ENCODE results near the gene MRPS9.

Gene MRPS9

GRCh38 chr2:105037572-105038382 is at the start of gene MRPS9:
Gene MRPS9, plus strand, starts transcription at chr2:105038069. Its CDS starts 24 bp downstream, at chr2:105038093.
- DNase-seq, result peak; percentile 97

- peak; percentile 68 for DNase-seq
These were observed 32.5 kb upstream of the MRPS9 start for GRCh38 chr2:105005181-105005951.

- DNase-seq, result no peak
These were observed 30.5 kb upstream of the MRPS9 start for GRCh38 chr2:105007367-105007766.

GRCh38 chr2:105032476-105032875 is 5.4 kb upstream of the MRPS9 start:
- DNase-seq, result no peak

GRCh38 chr2:105034170-105034569 is 3.7 kb upstream of the MRPS9 start:
- no peak for DNase-seq

GRCh38 chr2:105038383-105039061 is 653 bp downstream of the MRPS9 start:
- DNase-seq, result no peak

GRCh38 chr2:105039559-105039958 is 1.7 kb downstream of the MRPS9 start:
- no peak for DNase-seq

GRCh38 chr2:105042189-105042588 is 4.3 kb downstream of the MRPS9 start:
- peak; percentile 31 for DNase-seq

- DNase-seq, result no peak
These were observed 14.9 kb downstream of the MRPS9 start for GRCh38 chr2:105052773-105053172.

GRCh38 chr2:105055613-105056012 is 17.7 kb downstream of the MRPS9 start:
- DNase-seq, result no peak

GRCh38 chr2:105056245-105056644 is 18.4 kb downstream of the MRPS9 start:
- DNase-seq, result no peak

- DNase-seq, result no peak
These were observed 19.1 kb downstream of the MRPS9 start for GRCh38 chr2:105057005-105057404.

- DNase-seq, result no peak
These were observed 23.7 kb downstream of the MRPS9 start for GRCh38 chr2:105061560-105061959.

GRCh38 chr2:105062158-105062557 is 24.3 kb downstream of the MRPS9 start:
- DNase-seq, result no peak

GRCh38 chr2:105068387-105068786 is 30.5 kb downstream of the MRPS9 start:
- DNase-seq, result no peak

- no peak for DNase-seq
These were observed 31.0 kb downstream of the MRPS9 start for GRCh38 chr2:105068875-105069274.

GRCh38 chr2:105070010-105070865 is 32.4 kb downstream of the MRPS9 start:
- peak; percentile 26 for DNase-seq

GRCh38 chr2:105071379-105071778 is 33.5 kb downstream of the MRPS9 start:
- DNase-seq, result no peak

- no peak for DNase-seq
These were observed 34.2 kb downstream of the MRPS9 start for GRCh38 chr2:105072039-105072438.

GRCh38 chr2:105073591-105073990 is 35.7 kb downstream of the MRPS9 start:
- no peak for DNase-seq

- DNase-seq, result no peak
These were observed 38.3 kb downstream of the MRPS9 start for GRCh38 chr2:105076121-105076520.

GRCh38 chr2:105078906-105079495 is 41.1 kb downstream of the MRPS9 start:
- DNase-seq, result no peak
